Esophagus squamous epithelium (tissue), 4 donors: ENCODE results near the gene SLCO2B1.

Source experiments
- CTCF ChIP-seq, 6 experiments: fragments of 450-650 bp in 4 of 6; fragments of 200-600 bp in 2 of 6; sonication (generic) in 2 of 6; IDR thresholded peaks; one replicate each; pipeline ENCODE4 v1.5.1; 2016 to 2019; ENCODE audit warnings: antibody characterized with exemption in 6 of 6, mild to moderate bottlenecking in 4 of 6, moderate library complexity in 4 of 6
- POLR2A ChIP-seq, 4 donors: fragments of 450-650 bp; IDR thresholded peaks; one replicate each; pipeline ENCODE4 v1.6.1; 2017; ENCODE audit warnings: antibody characterized with exemption in 4 of 4, mild to moderate bottlenecking in 4 of 4, moderate library complexity in 3 of 4

DNA sequence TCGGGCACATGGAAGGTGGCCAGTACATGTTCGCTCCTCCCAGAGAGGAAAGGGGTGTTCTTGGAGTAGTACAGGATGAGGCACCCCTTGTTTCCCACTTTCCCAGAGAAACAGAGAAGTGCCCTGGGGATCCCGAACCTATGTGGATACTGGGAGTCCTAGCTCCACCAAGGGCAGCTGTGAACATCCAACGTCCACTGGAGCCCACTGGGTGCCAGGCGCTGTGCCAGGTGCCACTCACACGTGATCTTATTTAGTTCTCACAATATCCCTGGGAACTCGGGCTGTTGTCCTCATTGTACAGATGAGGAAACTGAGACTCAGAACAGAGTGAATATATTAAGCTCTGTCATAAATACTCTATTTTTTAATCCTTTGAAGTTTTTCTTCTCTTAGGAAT lies 12.0 kb downstream of the SLCO2B1 start:
- no peak for TF ChIP-seq CTCF (IDR thresholded peaks at IDR 0.05)
- no peak for TF ChIP-seq POLR2A (IDR thresholded peaks at IDR 0.05)
